ENCODE results near the gene NHS.

- TF ChIP-seq CTCF (IDR thresholded peaks at IDR 0.05; ENCODE audit: low read length) = no peak
- TF ChIP-seq EZH2 (optimal IDR thresholded peaks at IDR 0.05; ENCODE audit: low read depth, low read length) = no peak
Observed at GRCh38 chrX:17563076-17563475, 188.1 kb downstream of the NHS start.
